IPS DF 19.7 (cell line): Measurements from ENCODE around the gene OR52R1.
"Not testable (repeated sequence)": the region's sequence is repeated elsewhere in the genome, so short reads cannot be mapped to it uniquely, and the experiment has no call there.

Experiments used
- DNase-seq: peaks from one replicate; pipeline ENCODE4 v3.0.0-alpha.2; 2013; ENCODE audit warnings: low read depth, low spot score

OR52R1 gene

GRCh38 chr11:4804280-4804679 is at the start of gene OR52R1:
Gene OR52R1, minus strand, starts transcription at chr11:4804380. Its CDS starts 0 bp downstream, at chr11:4804380.
- no peak for DNase-seq

GRCh38 chr11:4851033-4851432 is 46.9 kb upstream of the OR52R1 start:
- no peak for DNase-seq

GRCh38 chr11:4848908-4849532 is 44.8 kb upstream of the OR52R1 start, which contains the start of gene OR51S1:
Gene OR51S1, minus strand, starts transcription at chr11:4849208. Its CDS starts 0 bp downstream, at chr11:4849208.
- DNase-seq = no peak

GRCh38 chr11:4839851-4840549 is 35.8 kb upstream of the OR52R1 start:
- DNase-seq = no peak

GRCh38 chr11:4830909-4831308 is 26.7 kb upstream of the OR52R1 start:
- DNase-seq = no peak

- no peak for DNase-seq
These were observed 26.2 kb upstream of the OR52R1 start for GRCh38 chr11:4830346-4830745.

GRCh38 chr11:4826425-4826824 is 22.2 kb upstream of the OR52R1 start:
- no peak for DNase-seq

GRCh38 chr11:4825132-4825531 is 21.0 kb upstream of the OR52R1 start:
- no peak for DNase-seq

- no peak for DNase-seq
These were observed 16.8 kb upstream of the OR52R1 start, which contains the start of gene OR51F2 for GRCh38 chr11:4821021-4821420. Gene OR51F2, plus strand, starts transcription at chr11:4821321. Its CDS starts 101 bp downstream, at chr11:4821422.

GRCh38 chr11:4809246-4809645 is 5.1 kb upstream of the OR52R1 start:
- no peak for DNase-seq

GRCh38 chr11:4808476-4808875 is 4.3 kb upstream of the OR52R1 start:
- no peak for DNase-seq

- not testable (repeated sequence) for DNase-seq
These were observed 2.9 kb downstream of the OR52R1 start for GRCh38 chr11:4801316-4801715.

- DNase-seq = no peak
These were observed 5.6 kb downstream of the OR52R1 start for GRCh38 chr11:4798427-4799183.

- no peak for DNase-seq
These were observed 7.0 kb downstream of the OR52R1 start for GRCh38 chr11:4797206-4797605.

- DNase-seq = no peak
These were observed 21.7 kb downstream of the OR52R1 start for GRCh38 chr11:4782454-4782853.

- DNase-seq = no peak
These were observed 34.3 kb downstream of the OR52R1 start, which contains the start of gene OR51F1 for GRCh38 chr11:4769838-4770237. Gene OR51F1, minus strand, starts transcription at chr11:4769938. Its CDS starts 0 bp downstream, at chr11:4769938.

GRCh38 chr11:4768094-4768493 is 36.1 kb downstream of the OR52R1 start:
- DNase-seq = no peak

GRCh38 chr11:4766420-4767043 is 37.6 kb downstream of the OR52R1 start:
- DNase-seq = no peak

GRCh38 chr11:4763096-4763495 is 41.1 kb downstream of the OR52R1 start:
- no peak for DNase-seq
